SU-DHL-6 (cell line): ENCODE measurements around the gene BSND.

Source experiments
- H2AFZ ChIP-seq: fragments of 200-600 bp; sonication (generic); 2 replicates; pipeline ENCODE4 v1.6.1; 2014; ENCODE audit warnings: low read depth, mild to moderate bottlenecking, moderate library complexity, mixed read lengths, antibody characterized with exemption, low read length; ENCODE audit not compliant: severe bottlenecking
- H3F3A ChIP-seq: fragments of 200-600 bp; shearing (Covaris generic); 2 replicates; pipeline ENCODE4 v1.6.0; 2016; ENCODE audit warnings: antibody characterized with exemption, mild to moderate bottlenecking; ENCODE audit not compliant: insufficient read depth
- H3K27ac ChIP-seq: fragments of 200-600 bp; sonication (generic); 2 replicates; pipeline ENCODE4 v1.5.1; 2016; ENCODE audit warnings: low read depth, mild to moderate bottlenecking, low read length, moderate library complexity, mixed read lengths
- H3K27me3 ChIP-seq: fragments of 200-600 bp; sonication (generic), shearing (Covaris generic); 2 replicates; pipeline ENCODE4 v1.6.0; 2014; ENCODE audit warnings: mild to moderate bottlenecking, low read length
- H3K36me3 ChIP-seq: fragments of 200-600 bp; sonication (generic); 2 replicates; pipeline ENCODE4 v1.6.1; 2014; ENCODE audit warnings: mild to moderate bottlenecking, low read length, mixed read lengths
- H3K4me2 ChIP-seq: fragments of 300-600, 200-600 bp; shearing (Covaris generic), sonication (generic); 2 replicates; pipeline ENCODE4 v1.6.0; 2014; ENCODE audit warnings: low read length, low read depth, mild to moderate bottlenecking; ENCODE audit not compliant: poor library complexity, severe bottlenecking
- H3K4me3 ChIP-seq: fragments of 200-600 bp; sonication (generic); 2 replicates; pipeline ENCODE4 v1.5.1; 2014; ENCODE audit warnings: antibody characterized with exemption, low read length, mild to moderate bottlenecking, mixed read lengths; ENCODE audit not compliant: insufficient read depth, poor library complexity, severe bottlenecking
- H3K79me2 ChIP-seq: fragments of 200-600 bp; sonication (generic); 2 replicates; pipeline ENCODE4 v1.6.1; 2014; ENCODE audit warnings: mild to moderate bottlenecking, low read length, moderate library complexity; ENCODE audit not compliant: insufficient read depth
- H3K9ac ChIP-seq: fragments of 200-600 bp; sonication (generic); 2 replicates; pipeline ENCODE4 v1.7.0; 2014; ENCODE audit warnings: mild to moderate bottlenecking, low read length
- H3K9me2 ChIP-seq: fragments of 200-600 bp; sonication (generic); replicated peaks from 2 replicates; pipeline ENCODE4 v1.6.1; 2014; ENCODE audit warnings: low read length; ENCODE audit not compliant: insufficient read depth
- H3K9me3 ChIP-seq: fragments of 200-600 bp; sonication (generic); 2 replicates; pipeline ENCODE4 v1.6.1; 2014; ENCODE audit warnings: low read length, mixed read lengths; ENCODE audit not compliant: insufficient read depth
- H4K20me1 ChIP-seq: fragments of 200-600 bp; sonication (generic); 2 replicates; pipeline ENCODE4 v1.6.1; 2014; ENCODE audit warnings: low read depth, mild to moderate bottlenecking, antibody characterized with exemption, low read length, moderate library complexity, mixed read lengths
- EZH2phosphoT487 ChIP-seq: fragments of 200-600 bp; sonication (generic), shearing (Covaris generic); conservative IDR thresholded peaks from 2 replicates; pipeline ENCODE4 v1.6.1; 2018; ENCODE audit warnings: mild to moderate bottlenecking, antibody characterized with exemption, low read length, moderate library complexity, mixed read lengths
- TF ChIP-seq, protein P1 (sequence below): fragments of 200-600 bp; sonication (generic); IDR thresholded peaks from one replicate; pipeline ENCODE4 v1.5.1; 2017; ENCODE audit warnings: antibody characterized with exemption, mild to moderate bottlenecking, low read length, moderate library complexity; ENCODE audit not compliant: insufficient read depth, poor library complexity, severe bottlenecking

The BSND gene

GRCh38 chr1:55049914-55050278 is 51.2 kb downstream of the BSND start:
- TF ChIP-seq, protein P1, sequence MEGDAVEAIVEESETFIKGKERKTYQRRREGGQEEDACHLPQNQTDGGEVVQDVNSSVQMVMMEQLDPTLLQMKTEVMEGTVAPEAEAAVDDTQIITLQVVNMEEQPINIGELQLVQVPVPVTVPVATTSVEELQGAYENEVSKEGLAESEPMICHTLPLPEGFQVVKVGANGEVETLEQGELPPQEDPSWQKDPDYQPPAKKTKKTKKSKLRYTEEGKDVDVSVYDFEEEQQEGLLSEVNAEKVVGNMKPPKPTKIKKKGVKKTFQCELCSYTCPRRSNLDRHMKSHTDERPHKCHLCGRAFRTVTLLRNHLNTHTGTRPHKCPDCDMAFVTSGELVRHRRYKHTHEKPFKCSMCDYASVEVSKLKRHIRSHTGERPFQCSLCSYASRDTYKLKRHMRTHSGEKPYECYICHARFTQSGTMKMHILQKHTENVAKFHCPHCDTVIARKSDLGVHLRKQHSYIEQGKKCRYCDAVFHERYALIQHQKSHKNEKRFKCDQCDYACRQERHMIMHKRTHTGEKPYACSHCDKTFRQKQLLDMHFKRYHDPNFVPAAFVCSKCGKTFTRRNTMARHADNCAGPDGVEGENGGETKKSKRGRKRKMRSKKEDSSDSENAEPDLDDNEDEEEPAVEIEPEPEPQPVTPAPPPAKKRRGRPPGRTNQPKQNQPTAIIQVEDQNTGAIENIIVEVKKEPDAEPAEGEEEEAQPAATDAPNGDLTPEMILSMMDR = no peak
- TF ChIP-seq EZH2phosphoT487 = no peak
- H3K27ac ChIP-seq = no peak overlapping the region
- H3K4me3 ChIP-seq = no peak overlapping the region

GRCh38 chr1:55050283-55050682 is 51.5 kb downstream of the BSND start:
- TF ChIP-seq EZH2phosphoT487 = no peak
- TF ChIP-seq, protein P1 = no peak
- Histone ChIP-seq H3K79me2 (no peaks in the 10 kb centered on the region), H3K9me3 (no peaks in the 10 kb centered on the region), H3K4me2 (no peak overlapping the region), H3K36me3 (no peaks in the 10 kb centered on the region), H3K27ac (no peak overlapping the region), H3F3A (no peaks in the 10 kb centered on the region), H3K9ac (no peak overlapping the region), H3K4me3 (no peak overlapping the region), H3K9me2 (no peaks in the 10 kb centered on the region), H3K27me3 (no peaks in the 10 kb centered on the region), H2AFZ (no peak overlapping the region), H4K20me1 (no peaks in the 10 kb centered on the region)

More at GRCh38 chr1:55049914-55050278, 51.2 kb downstream of the BSND start:
- H3K4me2 ChIP-seq = no peak overlapping the region
- H3K9ac ChIP-seq = no peak overlapping the region
- H3K9me3 ChIP-seq = no peaks in the 10 kb centered on the region
- no peaks in the 10 kb centered on the region for H3F3A ChIP-seq
- no peaks in the 10 kb centered on the region for H4K20me1 ChIP-seq
- H3K27me3 ChIP-seq = no peaks in the 10 kb centered on the region
- H3K36me3 ChIP-seq = no peaks in the 10 kb centered on the region
- H3K79me2 ChIP-seq = no peaks in the 10 kb centered on the region
- no peaks in the 10 kb centered on the region for H3K9me2 ChIP-seq
- no peak overlapping the region for H2AFZ ChIP-seq

DNA sequence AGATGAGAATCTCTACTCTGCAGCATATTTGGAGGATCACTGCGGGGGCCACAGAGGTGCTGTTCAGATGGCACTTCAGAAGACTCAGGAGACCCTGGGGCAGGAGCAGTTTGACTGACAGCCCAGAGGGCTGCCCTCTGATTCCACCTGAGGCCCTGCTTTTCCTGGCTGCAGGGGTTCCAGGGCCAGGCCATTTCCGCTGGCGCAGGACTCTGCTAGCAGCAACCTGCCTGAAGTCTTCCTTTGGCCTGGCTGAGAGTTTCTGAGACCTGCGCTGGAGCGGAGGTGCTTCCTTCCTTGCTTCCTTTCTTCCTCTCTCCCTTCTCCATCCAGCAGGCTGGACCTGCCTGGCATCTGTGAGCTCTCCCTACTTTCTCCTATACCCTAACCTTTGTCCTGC is 52.4 kb downstream of the BSND start:
- no peaks in the 10 kb centered on the region for H3F3A ChIP-seq
- TF ChIP-seq EZH2phosphoT487 = no peak
- TF ChIP-seq, protein P1 = no peak
- no peak overlapping the region for H3K27ac ChIP-seq
- H3K79me2 ChIP-seq = no peaks in the 10 kb centered on the region
- H3K9me2 ChIP-seq = no peaks in the 10 kb centered on the region
- no peak overlapping the region for H3K4me3 ChIP-seq
- H3K36me3 ChIP-seq = no peaks in the 10 kb centered on the region
- H2AFZ ChIP-seq = no peak overlapping the region
- no peaks in the 10 kb centered on the region for H3K27me3 ChIP-seq
- no peak overlapping the region for H3K9ac ChIP-seq
- H3K4me2 ChIP-seq = no peak overlapping the region
- no peaks in the 10 kb centered on the region for H4K20me1 ChIP-seq
- no peaks in the 10 kb centered on the region for H3K9me3 ChIP-seq
